GM19395 (cell line): Measurements from ENCODE around the gene THSD7B.
"Not testable (repeated sequence)": the region's sequence is repeated elsewhere in the genome, so short reads cannot be mapped to it uniquely, and the experiment has no call there.

Experiments used
- ATAC-seq: cut with Tn5 transposase; IDR thresholded peaks from one replicate; pipeline ENCODE4 v1.9.1; 2021; ENCODE audit warnings: mild to moderate bottlenecking, moderate library complexity; ENCODE audit not compliant: unreplicated experiment

The THSD7B gene

GRCh38 chr2:137232076-137232475 is 466.7 kb downstream of the THSD7B start:
- ATAC-seq, result no peak

GRCh38 chr2:137233091-137233490 is 467.7 kb downstream of the THSD7B start:
- ATAC-seq, result no peak

DNA sequence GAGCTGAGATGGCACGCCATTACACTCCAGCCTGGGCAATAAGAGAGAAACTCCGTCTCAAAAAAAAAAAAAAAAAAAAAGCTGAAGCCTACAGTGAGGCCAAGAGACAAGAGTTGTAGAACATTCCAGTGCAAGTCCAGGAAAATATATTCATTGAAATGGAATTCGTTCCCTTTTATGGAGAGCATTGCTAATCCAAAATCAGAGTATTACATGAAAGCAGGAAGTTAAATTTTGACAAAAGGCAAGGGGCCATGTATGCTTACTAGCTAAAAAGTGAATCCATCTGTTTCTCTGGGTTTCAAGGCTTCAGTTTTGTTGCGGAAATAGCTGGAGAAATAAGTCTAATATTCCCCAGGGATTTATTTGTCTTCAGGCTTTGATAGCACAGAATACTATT is 471.7 kb downstream of the THSD7B start:
- ATAC-seq, result no peak

- ATAC-seq, result no peak
Observed at GRCh38 chr2:137238065-137238464, 472.7 kb downstream of the THSD7B start.

DNA sequence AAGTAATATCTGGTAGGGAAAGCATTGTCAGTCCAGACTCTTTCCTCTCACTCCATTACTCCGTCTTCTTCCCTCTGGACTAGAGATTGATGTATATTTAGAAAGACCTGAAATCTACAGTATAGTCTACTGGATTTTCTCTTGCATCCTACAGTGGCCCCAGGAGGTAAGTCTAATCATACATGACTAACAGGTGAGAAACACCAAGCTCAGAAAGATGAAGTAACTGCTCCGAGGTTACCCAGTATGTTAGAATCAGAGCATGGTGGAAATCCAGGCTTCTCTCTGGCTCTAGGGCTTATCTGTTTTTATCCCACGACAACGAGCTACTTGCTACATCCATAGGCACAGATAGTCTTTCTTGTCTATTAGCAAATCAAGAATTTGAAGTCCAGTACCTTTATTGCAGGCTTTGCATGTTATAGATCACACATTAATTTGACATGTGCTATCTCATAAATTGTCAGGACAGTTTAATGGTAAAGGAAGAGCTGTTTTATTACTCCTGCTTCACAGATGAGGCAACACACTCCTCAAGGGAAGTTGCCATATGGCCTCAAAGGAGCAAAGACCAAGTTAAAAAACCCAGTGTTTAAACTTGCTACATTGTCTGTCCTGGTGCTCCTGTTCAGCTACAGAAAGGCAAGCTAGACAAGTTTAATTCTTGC is 484.3 kb downstream of the THSD7B start:
- no peak for ATAC-seq

- no peak for ATAC-seq
Observed at GRCh38 chr2:137250401-137250800, 485.1 kb downstream of the THSD7B start.

GRCh38 chr2:137251045-137251444 is 485.7 kb downstream of the THSD7B start:
- no peak for ATAC-seq

GRCh38 chr2:137252934-137253333 is 487.6 kb downstream of the THSD7B start:
- ATAC-seq, result no peak

DNA sequence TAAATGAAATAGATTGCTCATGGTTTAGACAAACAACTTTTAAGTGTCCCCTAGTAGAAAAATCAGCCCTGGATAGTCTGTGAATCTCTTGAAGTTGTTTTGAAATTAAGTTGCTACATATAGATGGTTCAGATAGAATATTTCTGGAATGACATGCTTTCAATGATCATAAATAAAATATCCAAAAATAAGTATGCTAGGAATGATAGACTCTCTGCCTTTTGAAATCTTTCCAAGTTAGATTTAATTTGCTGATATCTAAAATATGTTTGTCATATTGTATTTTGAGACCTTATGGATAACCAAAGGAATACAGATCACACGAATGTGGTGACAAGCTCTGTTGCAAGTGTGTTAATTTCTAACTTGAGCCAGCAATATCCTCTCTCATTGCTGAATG is 488.7 kb downstream of the THSD7B start:
- ATAC-seq, result no peak

- ATAC-seq, result no peak
Observed at GRCh38 chr2:137255345-137255744, 490.0 kb downstream of the THSD7B start.

DNA sequence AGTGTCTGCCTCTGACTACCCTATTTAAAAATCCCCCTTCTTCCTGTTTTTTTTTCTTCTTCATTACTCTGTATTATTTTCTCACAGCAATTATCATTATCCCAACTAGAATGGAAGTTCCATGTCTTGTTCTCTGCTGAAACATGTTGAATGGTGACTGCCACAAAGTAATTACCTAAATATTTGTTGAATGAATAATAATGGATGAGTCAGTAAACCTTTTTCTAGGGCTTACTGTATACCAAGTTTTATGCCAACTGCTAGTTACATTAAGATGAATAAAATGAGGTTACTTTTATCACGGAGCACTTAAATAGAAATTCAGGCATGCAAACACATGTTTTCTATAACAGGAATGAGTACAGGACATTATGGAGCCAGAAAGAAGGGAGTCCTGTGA is 490.6 kb downstream of the THSD7B start:
- no peak for ATAC-seq

GRCh38 chr2:137261881-137262585 is 496.7 kb downstream of the THSD7B start:
- ATAC-seq, result no peak

DNA sequence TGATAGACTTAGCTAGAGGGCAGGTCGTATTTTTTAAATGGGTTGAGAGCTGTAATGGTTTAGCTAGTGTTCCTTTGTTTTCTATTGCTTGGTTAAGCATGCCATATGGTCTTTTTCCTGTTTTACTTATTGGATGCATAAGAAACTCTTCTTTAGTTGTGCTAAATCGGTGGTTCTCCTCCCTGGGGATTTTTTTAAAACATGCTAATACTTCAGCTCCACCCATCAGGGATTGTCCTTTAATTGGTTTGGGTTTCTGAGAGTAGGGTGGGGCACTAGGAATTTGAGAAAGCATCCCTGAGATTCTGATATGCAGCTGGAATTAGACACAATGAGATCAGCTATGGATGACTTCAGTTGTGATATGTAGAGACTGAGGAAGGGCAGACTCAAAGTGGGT is 497.2 kb downstream of the THSD7B start:
- no peak for ATAC-seq

- no peak for ATAC-seq
Observed at GRCh38 chr2:137287913-137288639, 522.7 kb downstream of the THSD7B start.

DNA sequence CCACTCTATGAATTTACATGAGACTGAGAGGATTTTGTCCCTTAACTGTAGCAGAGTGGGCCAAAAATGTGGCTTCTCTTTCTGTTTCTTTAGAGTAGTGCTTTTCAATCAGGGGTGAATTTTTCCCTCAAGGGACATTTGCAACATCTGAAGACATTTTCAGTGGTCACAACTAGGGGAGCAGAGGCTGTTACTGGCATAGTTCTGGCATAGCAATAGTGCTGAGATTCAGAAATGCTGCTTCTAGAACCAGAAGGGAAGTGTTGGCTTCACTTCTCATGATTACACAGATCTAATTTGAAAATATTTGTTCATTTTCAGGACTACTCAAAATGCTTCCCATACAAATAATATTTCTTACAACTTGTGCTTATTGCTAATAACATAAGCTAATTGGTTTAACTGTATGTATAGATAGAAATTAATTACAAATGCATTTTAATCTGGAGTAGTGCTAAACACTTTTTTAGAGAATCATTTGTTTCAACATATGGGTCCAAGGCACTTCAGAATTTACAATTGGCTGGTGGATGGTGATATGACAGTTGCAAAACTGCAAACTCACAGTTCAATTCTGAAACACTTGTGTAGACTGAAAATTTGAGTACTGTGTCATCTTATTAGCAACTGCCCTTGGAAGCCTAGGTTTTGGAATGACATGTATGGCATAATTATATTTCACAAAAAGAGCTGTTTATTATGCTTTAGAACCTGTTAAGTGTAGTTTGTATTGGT is 526.7 kb downstream of the THSD7B start:
- ATAC-seq, result no peak

DNA sequence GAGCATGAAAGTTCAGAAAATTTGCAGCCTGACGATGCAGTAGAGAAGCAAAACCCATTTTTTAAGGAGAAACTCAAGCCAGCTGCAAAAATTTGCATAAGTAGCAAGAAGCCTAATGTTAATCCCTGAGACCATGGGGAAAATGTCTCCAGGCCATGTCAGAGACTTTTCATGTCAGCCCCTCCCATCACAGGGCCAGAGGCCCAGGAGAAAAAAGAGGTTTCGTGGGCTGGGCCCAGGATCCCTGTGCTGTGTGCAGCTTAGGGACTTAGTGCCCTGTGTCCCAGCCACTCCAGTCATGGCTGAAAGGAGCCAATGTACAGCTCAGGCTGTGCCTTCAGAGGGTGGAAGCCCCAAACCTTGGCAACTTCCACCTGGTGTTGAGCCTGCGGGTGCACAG is 533.0 kb downstream of the THSD7B start:
- ATAC-seq, result no peak

DNA sequence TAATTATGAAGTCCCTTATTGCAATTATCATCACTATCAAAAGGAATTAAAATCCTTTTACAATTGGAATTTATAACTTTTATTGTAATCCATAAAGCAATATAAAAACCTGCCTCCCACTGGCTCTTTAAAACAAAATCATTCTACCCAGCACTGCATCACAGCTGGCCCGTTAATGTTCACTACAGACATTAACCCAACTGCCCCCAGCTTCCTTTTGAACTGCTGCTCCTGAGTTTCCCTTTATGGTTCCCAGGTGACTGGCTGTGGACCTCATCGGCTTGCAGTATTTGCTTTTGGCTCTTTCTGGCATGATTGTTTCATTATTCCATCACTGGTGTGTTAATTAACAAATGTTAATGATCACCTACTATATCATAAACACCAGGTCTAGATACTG is 535.6 kb downstream of the THSD7B start:
- no peak for ATAC-seq

GRCh38 chr2:137302957-137303356 is 537.6 kb downstream of the THSD7B start:
- no peak for ATAC-seq

- ATAC-seq, result no peak
Observed at GRCh38 chr2:137316075-137316474, 550.7 kb downstream of the THSD7B start.

DNA sequence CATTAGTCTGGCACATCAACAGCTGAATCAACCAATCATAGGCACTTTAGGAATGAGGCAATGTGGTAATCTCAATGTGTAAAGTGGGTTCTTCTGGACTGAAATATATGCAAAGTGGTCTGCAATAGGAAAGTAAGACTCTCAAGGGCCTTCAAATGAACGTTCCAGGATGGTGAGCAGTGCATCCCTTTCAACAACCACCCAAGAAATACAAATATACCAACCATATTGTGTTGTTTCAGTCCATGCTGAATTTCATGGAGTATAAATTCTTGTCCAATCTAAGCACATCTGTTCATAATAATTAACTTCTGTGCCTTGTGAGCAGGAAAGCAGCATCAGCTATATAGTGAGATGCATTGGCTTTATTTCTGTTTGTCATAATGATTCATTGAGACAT is 556.2 kb downstream of the THSD7B start:
- ATAC-seq, result no peak

DNA sequence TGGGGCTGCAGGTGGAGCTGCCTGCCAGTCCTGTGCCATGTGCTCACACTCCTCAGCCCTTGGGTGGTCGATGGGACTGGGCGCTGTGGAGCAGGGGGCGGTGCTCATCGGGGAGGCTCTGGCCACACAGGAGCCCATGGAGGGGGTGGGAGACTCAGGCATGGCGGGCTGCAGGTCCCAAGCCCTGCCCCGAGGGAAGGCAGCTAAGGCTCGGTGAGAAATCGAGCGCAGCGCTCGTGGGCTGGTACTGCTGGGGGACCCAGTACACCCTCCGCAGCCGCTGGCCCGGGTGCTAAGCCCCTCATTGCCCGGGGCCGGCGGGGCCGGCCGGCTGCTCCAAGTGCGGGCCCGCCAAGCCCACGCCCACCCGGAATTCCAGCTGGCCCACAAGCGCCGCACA is 566.2 kb downstream of the THSD7B start:
- ATAC-seq, result not testable (repeated sequence)
